ENCODE data around the gene LINC01488.

- TF ChIP-seq CTCF (IDR thresholded peaks at IDR 0.05) (no peak), POLR2AphosphoS5 (IDR thresholded peaks at IDR 0.05) (no peak), POLR2A (IDR thresholded peaks at IDR 0.05) (no peak)
Measured at GRCh38 chr11:69541001-69541285, 59.5 kb downstream of the LINC01488 start.

Data from transverse colon (tissue), 4 donors.